GM19397 (cell line): ENCODE results near the gene EDIL3.

Source experiments
- ATAC-seq: cut with Tn5 transposase; IDR thresholded peaks from one replicate; pipeline ENCODE4 v1.9.1; 2021; ENCODE audit warnings: mild to moderate bottlenecking, moderate library complexity; ENCODE audit not compliant: unreplicated experiment

EDIL3 gene

GRCh38 chr5:83919071-83920041 is 465.3 kb downstream of the EDIL3 start:
- no peak for ATAC-seq

- ATAC-seq = no peak
These were observed 467.3 kb downstream of the EDIL3 start for GRCh38 chr5:83917261-83917908.

DNA sequence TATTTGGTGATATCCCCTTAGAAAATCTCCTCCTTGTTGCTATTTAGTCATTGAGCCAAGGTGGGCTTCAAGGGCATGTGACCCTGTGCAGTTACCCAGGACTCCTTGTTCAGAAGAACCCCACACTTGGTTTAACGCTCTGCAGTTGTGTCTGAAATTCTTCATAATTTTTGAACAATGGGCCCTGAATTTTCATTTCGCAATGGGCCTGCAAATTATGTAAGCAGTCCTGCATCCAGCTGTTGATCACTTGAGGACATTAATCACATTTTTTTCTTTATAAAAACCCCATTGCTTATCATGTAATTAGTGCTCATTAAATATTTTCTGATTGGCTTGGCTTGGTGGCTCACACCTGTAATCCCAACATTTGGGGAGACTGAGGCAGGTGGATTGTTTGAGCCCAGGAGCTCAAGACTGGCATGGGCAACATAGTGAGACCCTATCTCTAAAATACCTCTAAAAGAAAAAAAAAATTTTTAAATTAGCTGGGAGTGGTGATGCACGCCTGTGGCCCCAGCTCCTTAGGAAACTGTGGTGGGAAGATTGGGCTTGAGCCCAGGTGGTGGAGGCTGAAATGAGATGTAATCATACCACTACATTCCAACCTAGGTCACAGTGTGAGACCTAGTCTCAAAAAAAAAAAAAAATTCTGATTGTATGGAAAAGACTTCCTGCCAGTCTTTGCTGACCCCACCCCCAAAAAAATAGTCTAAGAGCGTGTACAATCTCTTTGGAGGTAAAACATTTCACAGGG is 469.8 kb downstream of the EDIL3 start:
- ATAC-seq = no peak

- ATAC-seq = no peak
These were observed 470.5 kb downstream of the EDIL3 start for GRCh38 chr5:83914199-83914598.

DNA sequence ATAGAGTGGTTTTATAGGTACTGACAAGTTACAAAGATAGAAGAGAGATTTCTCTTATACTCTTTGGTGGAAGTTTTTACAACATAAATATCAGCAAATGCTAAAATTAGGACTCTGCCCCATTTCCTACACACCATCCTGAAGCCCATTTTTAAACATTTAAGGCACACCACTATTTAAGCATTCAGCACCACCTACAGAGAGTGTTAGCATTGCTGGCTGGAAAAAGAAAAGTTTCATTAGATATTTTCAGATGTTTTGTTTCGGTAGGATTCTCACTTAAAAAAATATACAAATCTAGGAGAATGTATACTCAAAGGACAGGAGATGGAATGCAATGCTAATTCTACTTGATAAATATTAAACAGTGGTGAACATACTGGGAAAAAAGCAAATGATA is 471.1 kb downstream of the EDIL3 start:
- no peak for ATAC-seq

GRCh38 chr5:83911367-83911919 is 473.2 kb downstream of the EDIL3 start:
- ATAC-seq = no peak

DNA sequence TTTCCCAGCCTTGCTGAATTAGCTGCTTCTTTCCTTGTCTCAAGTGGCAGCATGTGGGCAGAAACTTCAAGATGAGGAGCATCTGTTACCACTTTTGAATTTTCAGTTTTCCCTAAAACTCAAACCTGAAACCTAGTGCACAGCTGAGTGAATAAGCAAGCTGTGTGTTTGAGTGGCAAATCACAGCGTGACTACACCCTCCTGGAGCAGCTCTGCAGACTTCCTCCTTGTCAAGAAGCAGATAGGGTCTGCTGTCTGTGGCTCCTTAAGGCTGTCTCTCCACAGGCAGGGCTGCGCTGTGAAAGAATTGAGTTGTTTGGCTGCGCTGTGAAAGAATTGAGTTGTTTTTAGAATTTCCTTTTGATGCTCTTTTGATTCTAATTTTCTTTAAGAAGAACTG is 484.4 kb downstream of the EDIL3 start:
- no peak for ATAC-seq

DNA sequence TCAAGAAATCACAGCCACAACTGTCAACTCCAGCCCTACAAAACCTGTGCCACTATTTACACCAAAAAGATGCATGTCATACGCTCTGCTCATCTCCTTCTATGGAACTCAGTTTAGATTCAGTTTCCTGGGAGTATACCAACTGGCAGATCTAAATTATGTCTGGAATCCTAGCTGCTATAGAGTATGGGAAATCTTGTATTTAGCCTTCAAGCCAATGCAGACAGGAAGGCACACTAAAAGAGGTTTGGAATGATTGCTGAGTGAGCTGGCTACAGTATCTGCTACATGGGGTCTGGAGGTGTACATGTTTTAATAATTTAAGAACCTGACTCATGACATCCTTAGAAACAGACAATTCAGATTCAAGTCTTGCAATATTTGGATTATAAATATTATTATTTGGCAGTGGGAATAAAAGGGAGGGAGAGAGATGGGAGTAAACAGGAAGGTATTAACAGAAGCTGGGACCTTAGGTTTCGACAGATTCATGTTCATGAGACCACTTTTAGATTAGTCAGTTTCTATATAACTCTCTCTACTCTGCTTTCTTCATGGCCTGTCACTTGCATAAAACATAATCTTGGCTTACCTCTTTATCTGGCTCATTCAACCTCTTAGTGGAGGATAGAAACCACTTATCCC is 485.2 kb downstream of the EDIL3 start:
- no peak for ATAC-seq

- ATAC-seq = no peak
These were observed 488.8 kb downstream of the EDIL3 start for GRCh38 chr5:83895860-83896259.

DNA sequence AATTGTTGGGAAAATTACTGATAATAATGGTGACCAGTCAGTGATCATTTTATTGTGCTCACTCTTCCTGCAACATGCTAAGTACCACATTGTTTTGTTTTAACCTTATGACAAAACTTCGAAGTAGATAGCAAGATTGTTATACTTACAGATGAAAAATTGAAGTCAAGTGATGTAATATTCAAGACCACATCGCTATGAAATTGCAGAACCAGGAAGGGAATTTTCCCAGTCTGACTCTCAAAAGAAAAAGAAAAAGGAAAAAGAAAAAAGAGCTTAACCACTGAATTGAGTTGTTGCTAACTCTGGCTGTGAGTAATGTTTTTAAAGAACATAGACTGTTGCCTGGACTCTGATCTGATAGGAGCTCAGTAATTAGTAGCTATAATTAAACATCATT is 493.4 kb downstream of the EDIL3 start:
- ATAC-seq = no peak
